Esophagus squamous epithelium (tissue), 4 donors: ENCODE data around the gene ADRA2B.

ENCODE experiments used
- CTCF ChIP-seq, 6 experiments: fragments of 450-650 bp in 4 of 6; fragments of 200-600 bp in 2 of 6; sonication (generic) in 2 of 6; IDR thresholded peaks; one replicate each; pipeline ENCODE4 v1.5.1; 2016 to 2019; ENCODE audit warnings: antibody characterized with exemption in 6 of 6, mild to moderate bottlenecking in 4 of 6, moderate library complexity in 4 of 6
- POLR2A ChIP-seq, 4 donors: fragments of 450-650 bp; IDR thresholded peaks; one replicate each; pipeline ENCODE4 v1.6.1; 2017; ENCODE audit warnings: antibody characterized with exemption in 4 of 4, mild to moderate bottlenecking in 4 of 4, moderate library complexity in 3 of 4

- TF ChIP-seq CTCF (IDR thresholded peaks at IDR 0.05): no peak
- TF ChIP-seq POLR2A (IDR thresholded peaks at IDR 0.05): no peak
Measured at GRCh38 chr2:96113951-96114350, 2.4 kb downstream of the ADRA2B start.
